GM19463 (cell line): ENCODE measurements around the gene OR2H2.

Experiments used
- ATAC-seq: cut with Tn5 transposase; IDR thresholded peaks from one replicate; pipeline ENCODE4 v1.9.1; 2021; ENCODE audit warnings: mild to moderate bottlenecking, moderate library complexity; ENCODE audit not compliant: unreplicated experiment

Gene OR2H2

GRCh38 chr6:29590218-29590808 lies 5.4 kb downstream of the OR2H2 start:
- no peak for ATAC-seq

GRCh38 chr6:29591677-29592076 lies 6.8 kb downstream of the OR2H2 start:
- ATAC-seq: no peak

GRCh38 chr6:29593199-29593855 lies 8.4 kb downstream of the OR2H2 start:
- ATAC-seq: no peak

- no peak for ATAC-seq
Observed at GRCh38 chr6:29596381-29596900, 11.5 kb downstream of the OR2H2 start.

GRCh38 chr6:29597184-29597583 lies 12.3 kb downstream of the OR2H2 start:
- no peak for ATAC-seq

- no peak for ATAC-seq
Observed at GRCh38 chr6:29598172-29598747, 13.3 kb downstream of the OR2H2 start.

GRCh38 chr6:29602564-29603361 lies 17.8 kb downstream of the OR2H2 start:
- no peak for ATAC-seq

GRCh38 chr6:29603456-29603855 lies 18.5 kb downstream of the OR2H2 start:
- ATAC-seq: no peak

- ATAC-seq: no peak
Observed at GRCh38 chr6:29603930-29604329, 19.0 kb downstream of the OR2H2 start.

GRCh38 chr6:29608131-29608530 lies 23.2 kb downstream of the OR2H2 start:
- ATAC-seq: no peak

GRCh38 chr6:29610540-29610939 lies 25.6 kb downstream of the OR2H2 start:
- ATAC-seq: no peak

GRCh38 chr6:29611426-29611825 lies 26.5 kb downstream of the OR2H2 start:
- no peak for ATAC-seq

- ATAC-seq: no peak
Observed at GRCh38 chr6:29617782-29618554, 33.0 kb downstream of the OR2H2 start.

GRCh38 chr6:29619578-29620160 lies 34.7 kb downstream of the OR2H2 start:
- no peak for ATAC-seq

- ATAC-seq: no peak
Observed at GRCh38 chr6:29620630-29621029, 35.7 kb downstream of the OR2H2 start.

GRCh38 chr6:29624520-29624961 lies 39.6 kb downstream of the OR2H2 start:
- no peak for ATAC-seq

- no peak for ATAC-seq
Observed at GRCh38 chr6:29625337-29625930, 40.5 kb downstream of the OR2H2 start.

GRCh38 chr6:29626948-29627754 lies 42.2 kb downstream of the OR2H2 start:
- no peak for ATAC-seq
